ENCODE measurements around the gene IL10RA.

DNA sequence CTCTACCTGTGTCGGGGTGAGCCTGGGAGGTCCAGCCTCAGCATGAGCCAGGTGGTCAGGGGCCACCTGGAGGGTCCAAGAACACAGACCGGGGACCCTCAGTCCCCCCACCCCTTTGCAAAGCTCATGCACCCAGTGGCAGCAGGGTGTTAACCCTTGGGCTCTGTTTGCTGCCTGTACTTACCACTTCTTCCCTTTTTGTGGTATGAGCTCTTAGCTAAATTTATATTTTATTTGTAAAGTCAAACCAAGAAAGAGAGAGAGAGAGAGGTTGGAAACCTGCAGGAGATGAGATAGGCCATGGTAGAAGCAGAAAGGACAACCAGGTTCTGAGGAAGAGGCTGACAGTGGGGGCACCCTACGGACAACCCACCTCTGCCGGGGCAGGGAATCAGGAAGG lies 29.9 kb downstream of the IL10RA start:
- no peak for TF ChIP-seq POLR2AphosphoS5 (IDR thresholded peaks at IDR 0.05; ENCODE audit: low read depth, low read length)
- TF ChIP-seq, protein P1, sequence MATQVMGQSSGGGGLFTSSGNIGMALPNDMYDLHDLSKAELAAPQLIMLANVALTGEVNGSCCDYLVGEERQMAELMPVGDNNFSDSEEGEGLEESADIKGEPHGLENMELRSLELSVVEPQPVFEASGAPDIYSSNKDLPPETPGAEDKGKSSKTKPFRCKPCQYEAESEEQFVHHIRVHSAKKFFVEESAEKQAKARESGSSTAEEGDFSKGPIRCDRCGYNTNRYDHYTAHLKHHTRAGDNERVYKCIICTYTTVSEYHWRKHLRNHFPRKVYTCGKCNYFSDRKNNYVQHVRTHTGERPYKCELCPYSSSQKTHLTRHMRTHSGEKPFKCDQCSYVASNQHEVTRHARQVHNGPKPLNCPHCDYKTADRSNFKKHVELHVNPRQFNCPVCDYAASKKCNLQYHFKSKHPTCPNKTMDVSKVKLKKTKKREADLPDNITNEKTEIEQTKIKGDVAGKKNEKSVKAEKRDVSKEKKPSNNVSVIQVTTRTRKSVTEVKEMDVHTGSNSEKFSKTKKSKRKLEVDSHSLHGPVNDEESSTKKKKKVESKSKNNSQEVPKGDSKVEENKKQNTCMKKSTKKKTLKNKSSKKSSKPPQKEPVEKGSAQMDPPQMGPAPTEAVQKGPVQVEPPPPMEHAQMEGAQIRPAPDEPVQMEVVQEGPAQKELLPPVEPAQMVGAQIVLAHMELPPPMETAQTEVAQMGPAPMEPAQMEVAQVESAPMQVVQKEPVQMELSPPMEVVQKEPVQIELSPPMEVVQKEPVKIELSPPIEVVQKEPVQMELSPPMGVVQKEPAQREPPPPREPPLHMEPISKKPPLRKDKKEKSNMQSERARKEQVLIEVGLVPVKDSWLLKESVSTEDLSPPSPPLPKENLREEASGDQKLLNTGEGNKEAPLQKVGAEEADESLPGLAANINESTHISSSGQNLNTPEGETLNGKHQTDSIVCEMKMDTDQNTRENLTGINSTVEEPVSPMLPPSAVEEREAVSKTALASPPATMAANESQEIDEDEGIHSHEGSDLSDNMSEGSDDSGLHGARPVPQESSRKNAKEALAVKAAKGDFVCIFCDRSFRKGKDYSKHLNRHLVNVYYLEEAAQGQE (IDR thresholded peaks at IDR 0.05; ENCODE audit: insufficient read depth in 1 of 2, low read depth in 2 of 2, low read length in 1 of 2): no peak
- no peak for TF ChIP-seq CTCF (IDR thresholded peaks at IDR 0.05)

Data from Panc1 (cell line).